Activated CD8-positive, alpha-beta memory T cell treated with anti-CD3 and anti-CD28 coated beads, Interleukin-2, amount 10 ng/mL, durations not matched to agents 7 days and 5 days (primary cell): Measurements from ENCODE around the gene SBNO2. TPM values are rescaled to one million over a fixed set of nuclear protein-coding genes. Genes with fewer than 3 reads are reported as not detected.

Source experiments
- ATAC-seq: fragments of 150-1000 bp; cut with Tn5 transposase; one replicate; pipeline ENCODE4 v1.10.0; 2021; ENCODE audit warnings: moderate library complexity
- CTCF ChIA-PET: fragments of 350-600 bp; sonication (Branson Sonifier 250); formaldehyde crosslinking; loops from one replicate; lab custom pipeline; 2021; ENCODE audit warnings: antibody characterized with exemption; lab: Charles Lee
- DNase-seq: peaks from one replicate; pipeline ENCODE4 v3.0.0-alpha.2; 2020
- H3K27ac Mint-ChIP-seq: one replicate; pipeline ENCODE4 v1.8.0; 2021; ENCODE audit warnings: mild to moderate bottlenecking, mixed read lengths
- H3K27me3 Mint-ChIP-seq: one replicate; pipeline ENCODE4 v1.8.0; 2021; ENCODE audit warnings: mixed read lengths
- H3K36me3 Mint-ChIP-seq: one replicate; pipeline ENCODE4 v1.8.0; 2021; ENCODE audit warnings: mild to moderate bottlenecking, mixed read lengths
- H3K4me1 Mint-ChIP-seq: one replicate; pipeline ENCODE4 v1.8.0; 2021; ENCODE audit warnings: mixed read lengths
- H3K4me3 Mint-ChIP-seq: one replicate; pipeline ENCODE4 v1.8.0; 2021; ENCODE audit warnings: mild to moderate bottlenecking, moderate library complexity, mixed read lengths
- H3K9me3 Mint-ChIP-seq: one replicate; pipeline ENCODE4 v1.8.0; 2022; ENCODE audit warnings: low read depth, mixed read lengths
- total RNA-seq, 2 experiments: library from RNA; stranded (reverse); gene quantifications; one replicate each; pipeline ENCODE4 v1.2.3, GENCODE V29; 2021

SBNO2 gene
- total RNA-seq, 2 experiments from 2014 or later = 50.6 to 74.7 TPM

- Mint-ChIP-seq H3K36me3 (peaks cover 5% of the 10 kb centered on the region), H3K4me1 (no peaks in the 10 kb centered on the region), H3K27me3 (no peaks in the 10 kb centered on the region), H3K4me3 (no peak overlapping the region), H3K9me3 (no peaks in the 10 kb centered on the region), H3K27ac (no peak overlapping the region)
- no peak for DNase-seq
- ATAC-seq = no peak
- CTCF ChIA-PET = interaction anchor here (1.0 kb wide), 1 partner anchor 37 kb away, joined by 3 read pairs; no protein-coding TSS in a partner anchor
Measured at GRCh38 chr19:1150333-1151036, 23.6 kb downstream of the SBNO2 start.

- ATAC-seq (no peak), DNase-seq (no peak)
- Mint-ChIP-seq H3K36me3 (peaks cover 10% of the 10 kb centered on the region), H3K9me3 (no peaks in the 10 kb centered on the region), H3K4me3 (no peak overlapping the region), H3K27me3 (no peaks in the 10 kb centered on the region), H3K27ac (no peak overlapping the region), H3K4me1 (peaks cover 3% of the 10 kb centered on the region)
- CTCF ChIA-PET = no interaction called here
Measured at GRCh38 chr19:1149259-1150045, 24.6 kb downstream of the SBNO2 start.

GRCh38 chr19:1147934-1148549 is 26.0 kb downstream of the SBNO2 start:
- H3K36me3 Mint-ChIP-seq = peaks cover 22% of the 10 kb centered on the region
- H3K4me1 Mint-ChIP-seq = peaks cover 4% of the 10 kb centered on the region
- DNase-seq (no peak), ATAC-seq (no peak)
- H3K27ac Mint-ChIP-seq = no peak overlapping the region
- H3K4me3 Mint-ChIP-seq = no peak overlapping the region
- no peaks in the 10 kb centered on the region for H3K27me3 Mint-ChIP-seq
- CTCF ChIA-PET = no interaction called here
- H3K9me3 Mint-ChIP-seq = no peaks in the 10 kb centered on the region

GRCh38 chr19:1146858-1147780 is 26.9 kb downstream of the SBNO2 start:
- Mint-ChIP-seq H3K27me3 (no peaks in the 10 kb centered on the region), H3K27ac (no peak overlapping the region), H3K4me3 (no peak overlapping the region), H3K36me3 (peaks cover 24% of the 10 kb centered on the region), H3K4me1 (peaks cover 4% of the 10 kb centered on the region), H3K9me3 (no peaks in the 10 kb centered on the region)
- ATAC-seq (no peak), DNase-seq (no peak)
- CTCF ChIA-PET = no interaction called here

GRCh38 chr19:1146412-1146699 is 27.7 kb downstream of the SBNO2 start:
- Mint-ChIP-seq H3K27ac (no peak overlapping the region), H3K4me1 (peaks cover 4% of the 10 kb centered on the region), H3K9me3 (peaks cover 3% of the 10 kb centered on the region), H3K4me3 (no peak overlapping the region), H3K27me3 (no peaks in the 10 kb centered on the region), H3K36me3 (peaks cover 24% of the 10 kb centered on the region)
- CTCF ChIA-PET = no interaction called here
- DNase-seq = no peak
- ATAC-seq = no peak

GRCh38 chr19:1145635-1146411 is 28.2 kb downstream of the SBNO2 start:
- Mint-ChIP-seq H3K27me3 (no peaks in the 10 kb centered on the region), H3K9me3 (peaks cover 3% of the 10 kb centered on the region), H3K4me1 (peaks cover 4% of the 10 kb centered on the region), H3K27ac (no peak overlapping the region), H3K4me3 (no peak overlapping the region), H3K36me3 (peaks cover 24% of the 10 kb centered on the region)
- ATAC-seq = no peak
- CTCF ChIA-PET = no interaction called here
- DNase-seq = no peak

- H3K4me1 Mint-ChIP-seq = peaks cover 4% of the 10 kb centered on the region
- H3K36me3 Mint-ChIP-seq = peaks cover 27% of the 10 kb centered on the region
- peaks cover 3% of the 10 kb centered on the region for H3K9me3 Mint-ChIP-seq
- H3K27ac Mint-ChIP-seq = no peak overlapping the region
- H3K27me3 Mint-ChIP-seq = no peaks in the 10 kb centered on the region
- ATAC-seq (no peak), DNase-seq (no peak)
- CTCF ChIA-PET = no interaction called here
- no peak overlapping the region for H3K4me3 Mint-ChIP-seq
Measured at GRCh38 chr19:1144741-1145140, 29.3 kb downstream of the SBNO2 start.

GRCh38 chr19:1143828-1144399 is 30.2 kb downstream of the SBNO2 start:
- H3K36me3 Mint-ChIP-seq = peaks cover 33% of the 10 kb centered on the region
- CTCF ChIA-PET = interaction anchor here (1.2 kb wide), 1 partner anchor 30 kb away, joined by 4 read pairs; no protein-coding TSS in a partner anchor
- no peak overlapping the region for H3K27ac Mint-ChIP-seq
- H3K27me3 Mint-ChIP-seq = no peaks in the 10 kb centered on the region
- ATAC-seq (no peak), DNase-seq (no peak)
- H3K4me1 Mint-ChIP-seq = peaks cover 4% of the 10 kb centered on the region
- no peak overlapping the region for H3K4me3 Mint-ChIP-seq
- peaks cover 3% of the 10 kb centered on the region for H3K9me3 Mint-ChIP-seq

GRCh38 chr19:1141944-1142343 is 32.1 kb downstream of the SBNO2 start:
- H3K9me3 Mint-ChIP-seq = peaks cover 3% of the 10 kb centered on the region
- CTCF ChIA-PET = no interaction called here
- no peak overlapping the region for H3K4me3 Mint-ChIP-seq
- ATAC-seq (peak; percentile 31), DNase-seq (no peak)
- peaks cover 39% of the 10 kb centered on the region for H3K36me3 Mint-ChIP-seq
- H3K27me3 Mint-ChIP-seq = no peaks in the 10 kb centered on the region
- peaks cover 4% of the 10 kb centered on the region for H3K4me1 Mint-ChIP-seq
- no peak overlapping the region for H3K27ac Mint-ChIP-seq

GRCh38 chr19:1140272-1141027 is 33.6 kb downstream of the SBNO2 start:
- Mint-ChIP-seq H3K4me3 (no peak overlapping the region), H3K27ac (no peak overlapping the region), H3K4me1 (peaks cover 5% of the 10 kb centered on the region), H3K27me3 (no peaks in the 10 kb centered on the region), H3K36me3 (peaks cover 39% of the 10 kb centered on the region), H3K9me3 (peaks cover 3% of the 10 kb centered on the region)
- DNase-seq (no peak), ATAC-seq (no peak)
- CTCF ChIA-PET = no interaction called here

- Mint-ChIP-seq H3K27me3 (no peaks in the 10 kb centered on the region), H3K27ac (no peak overlapping the region), H3K36me3 (peaks cover 32% of the 10 kb centered on the region), H3K4me1 (peaks cover 4% of the 10 kb centered on the region), H3K4me3 (no peak overlapping the region), H3K9me3 (peaks cover 3% of the 10 kb centered on the region)
- DNase-seq (no peak), ATAC-seq (no peak)
- CTCF ChIA-PET = no interaction called here
Measured at GRCh38 chr19:1139126-1139525, 34.9 kb downstream of the SBNO2 start.

- DNase-seq (no peak), ATAC-seq (no peak)
- H3K27ac Mint-ChIP-seq = no peak overlapping the region
- H3K9me3 Mint-ChIP-seq = peaks cover 3% of the 10 kb centered on the region
- H3K4me1 Mint-ChIP-seq = peaks cover 10% of the 10 kb centered on the region
- H3K36me3 Mint-ChIP-seq = peaks cover 23% of the 10 kb centered on the region
- CTCF ChIA-PET = no interaction called here
- H3K27me3 Mint-ChIP-seq = no peaks in the 10 kb centered on the region
- H3K4me3 Mint-ChIP-seq = no peak overlapping the region
Measured at GRCh38 chr19:1138121-1138520, 35.9 kb downstream of the SBNO2 start.
